GM18517 (cell line): ENCODE measurements around the gene MAST1.

Experiments
- ATAC-seq: cut with Tn5 transposase; IDR thresholded peaks from one replicate; pipeline ENCODE4 v1.9.1; 2021; ENCODE audit warnings: mild to moderate bottlenecking, moderate library complexity; ENCODE audit not compliant: unreplicated experiment

MAST1 gene

GRCh38 chr19:12867120-12868099 is 29.1 kb downstream of the MAST1 start:
- no peak for ATAC-seq

- no peak for ATAC-seq
Measured at GRCh38 chr19:12868540-12869112, 30.3 kb downstream of the MAST1 start.

DNA sequence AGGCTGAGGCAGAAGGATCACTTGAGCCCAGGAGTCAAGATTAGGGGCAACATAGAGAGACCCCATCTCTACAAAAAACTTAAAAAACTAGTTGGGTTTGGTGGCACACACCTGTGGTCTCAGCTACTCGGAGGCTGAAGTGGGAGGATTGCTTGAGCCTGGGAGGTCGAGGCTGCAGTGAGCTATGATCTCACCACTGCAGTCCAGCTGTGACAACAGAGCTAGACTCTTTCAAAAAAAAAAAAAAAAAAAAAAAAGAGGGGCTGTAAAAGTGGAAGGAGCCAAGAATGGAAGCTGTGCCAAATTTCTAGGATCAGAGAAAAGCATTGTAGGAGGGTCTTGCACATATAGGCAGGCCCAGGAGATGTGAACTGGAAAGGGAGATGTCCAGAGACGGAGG is 33.4 kb downstream of the MAST1 start:
- ATAC-seq = no peak

DNA sequence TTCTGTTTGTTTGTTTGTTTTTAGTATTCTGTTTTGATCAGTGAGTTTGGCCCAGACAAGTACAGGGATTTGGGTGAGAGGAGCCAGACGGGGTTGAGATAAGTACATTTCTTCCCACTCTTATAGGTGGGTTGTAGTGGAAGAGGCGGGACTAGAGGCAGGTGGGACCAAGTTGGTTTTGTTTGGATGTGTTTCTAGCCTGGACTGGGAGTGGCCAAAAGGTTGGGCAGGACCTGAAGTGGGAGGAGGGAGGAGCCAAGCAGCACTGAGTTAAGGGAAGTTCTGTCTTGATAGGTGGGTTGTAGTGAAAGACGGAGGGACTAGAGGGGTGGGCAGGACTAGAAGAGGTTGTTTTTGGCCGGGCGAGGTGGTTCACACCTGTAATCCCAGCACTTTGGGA is 33.9 kb downstream of the MAST1 start:
- ATAC-seq = no peak

DNA sequence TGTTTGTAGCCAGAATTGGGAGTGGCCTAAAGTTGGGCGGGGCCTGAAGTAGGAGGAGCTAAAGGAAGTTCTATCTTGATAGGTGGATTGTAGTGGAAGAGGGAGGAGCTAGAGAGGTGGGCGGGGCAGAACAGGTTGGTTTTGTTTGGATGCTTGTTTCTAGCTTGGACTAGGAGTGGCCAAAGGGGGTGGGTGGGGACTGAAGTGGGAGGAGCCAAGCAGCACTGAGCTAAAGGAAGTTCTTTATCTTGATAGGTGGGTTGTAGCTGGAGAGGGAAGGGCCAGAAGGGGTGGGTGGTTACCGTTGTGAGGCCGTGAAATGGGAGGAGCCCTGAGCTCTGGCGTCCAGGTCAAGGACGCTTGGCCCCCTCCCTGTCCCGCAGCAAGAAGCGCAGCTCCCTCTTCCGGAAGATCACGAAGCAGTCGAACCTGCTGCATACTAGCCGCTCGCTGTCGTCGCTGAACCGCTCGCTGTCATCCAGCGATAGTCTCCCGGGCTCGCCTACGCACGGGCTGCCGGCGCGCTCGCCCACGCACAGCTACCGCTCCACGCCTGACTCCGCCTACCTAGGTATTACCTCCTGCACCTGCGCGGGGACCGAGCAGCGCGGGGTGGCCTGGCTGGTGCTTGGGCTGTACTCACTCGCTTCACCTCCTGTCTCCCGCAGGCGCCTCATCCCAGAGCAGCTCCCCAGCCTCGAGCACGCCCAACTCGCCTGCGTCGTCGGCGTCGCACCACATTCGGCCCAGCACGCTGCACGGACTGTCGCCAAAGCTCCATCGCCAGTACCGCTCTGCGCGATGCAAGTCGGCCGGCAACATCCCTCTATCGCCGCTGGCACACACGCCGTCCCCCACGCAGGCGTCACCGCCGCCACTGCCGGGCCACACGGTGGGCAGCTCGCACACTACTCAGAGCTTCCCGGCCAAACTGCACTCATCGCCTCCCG is 34.9 kb downstream of the MAST1 start:
- ATAC-seq = no peak

- no peak for ATAC-seq
Measured at GRCh38 chr19:12873891-12874745, 35.8 kb downstream of the MAST1 start.

DNA sequence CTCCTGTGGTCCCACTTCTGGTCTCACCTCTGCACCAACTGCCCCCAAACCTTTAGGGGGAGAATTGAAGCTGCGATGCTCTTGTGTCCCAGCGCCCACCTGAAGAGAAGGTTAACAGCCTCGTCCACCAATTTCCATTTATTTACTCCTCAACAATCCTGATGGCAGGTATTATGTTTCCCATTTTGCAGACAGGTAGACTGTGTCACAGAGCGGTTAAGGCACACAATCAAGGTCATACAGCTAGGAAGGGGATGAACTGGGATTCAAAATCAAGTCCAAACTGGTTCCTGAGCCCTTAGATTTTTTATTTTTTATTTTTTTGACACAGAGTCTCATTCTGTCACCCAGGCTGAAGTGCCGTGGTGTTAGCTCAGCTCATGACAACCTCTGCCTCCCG is 36.8 kb downstream of the MAST1 start:
- ATAC-seq = no peak

GRCh38 chr19:12880551-12881171 is 42.3 kb downstream of the MAST1 start:
- no peak for ATAC-seq

GRCh38 chr19:12881172-12881808 is 43.0 kb downstream of the MAST1 start, which contains the start of gene DNASE2:
TSS of gene DNASE2 (minus strand) at chr19:12881449. CDS start at chr19:12881375, 74 bp downstream.
- peak; percentile 63 for ATAC-seq

- no peak for ATAC-seq
Measured at GRCh38 chr19:12882589-12882988, 44.3 kb downstream of the MAST1 start.

DNA sequence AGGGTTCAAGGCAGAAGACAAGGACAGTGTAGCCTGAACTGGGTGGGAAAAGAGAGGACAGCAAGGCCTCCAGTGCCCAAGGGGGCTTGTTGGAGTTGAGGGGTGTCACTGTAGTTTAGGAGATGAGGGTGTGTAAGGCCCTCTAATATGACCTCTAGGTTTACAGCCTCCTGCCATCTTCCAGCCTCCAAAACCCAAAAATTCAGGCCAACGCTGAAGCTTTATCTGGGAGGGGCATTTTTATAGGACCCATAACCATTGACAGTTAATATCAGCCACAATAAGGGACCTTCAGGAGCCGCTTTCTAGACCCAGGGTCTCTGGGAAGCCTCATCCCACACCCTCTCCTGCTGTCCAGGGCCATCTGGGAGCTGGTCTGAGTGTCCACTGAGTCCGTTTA is 45.9 kb downstream of the MAST1 start:
- no peak for ATAC-seq

- no peak for ATAC-seq
Measured at GRCh38 chr19:12884627-12884925, 46.3 kb downstream of the MAST1 start.

DNA sequence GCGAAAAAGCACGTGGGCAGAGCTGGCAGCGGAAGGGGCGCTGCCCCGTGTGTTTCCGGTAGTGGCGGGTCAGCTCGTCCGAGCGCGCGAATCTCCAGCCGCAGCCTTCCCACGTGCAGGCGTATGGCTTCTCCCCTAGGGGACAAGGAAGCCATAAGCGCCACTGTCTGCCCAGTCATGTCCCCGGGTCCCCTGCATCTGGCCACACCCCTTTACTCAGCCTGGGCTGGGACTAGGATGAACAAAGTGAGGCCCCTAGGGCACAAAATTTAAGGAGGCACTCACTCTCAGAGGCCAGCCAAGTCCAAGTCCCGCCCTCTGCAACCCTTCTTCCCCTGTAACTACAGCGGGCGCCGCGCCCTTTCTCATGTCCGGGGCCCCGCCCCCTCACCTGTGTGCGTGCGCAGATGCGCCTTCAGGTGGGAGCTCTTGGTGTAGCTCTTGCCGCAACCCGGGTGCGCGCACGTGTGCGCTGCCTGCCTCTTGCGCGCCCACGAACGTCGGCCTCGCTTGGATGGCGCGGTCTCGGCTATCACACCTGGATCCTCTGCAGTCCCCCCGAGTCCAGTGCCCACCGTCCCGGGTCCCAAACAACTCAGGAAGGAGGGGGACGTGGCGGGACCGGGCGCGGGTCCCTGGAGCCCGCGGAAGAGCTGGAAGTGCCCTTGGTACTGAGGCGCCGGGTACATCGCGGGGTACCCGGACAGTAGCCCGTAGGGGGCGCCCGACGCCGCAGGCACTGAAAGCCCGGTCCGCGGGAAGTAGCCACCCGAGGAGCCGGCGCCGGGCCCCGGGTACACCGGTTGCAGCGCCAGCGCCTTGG is 46.8 kb downstream of the MAST1 start:
- ATAC-seq = no peak

DNA sequence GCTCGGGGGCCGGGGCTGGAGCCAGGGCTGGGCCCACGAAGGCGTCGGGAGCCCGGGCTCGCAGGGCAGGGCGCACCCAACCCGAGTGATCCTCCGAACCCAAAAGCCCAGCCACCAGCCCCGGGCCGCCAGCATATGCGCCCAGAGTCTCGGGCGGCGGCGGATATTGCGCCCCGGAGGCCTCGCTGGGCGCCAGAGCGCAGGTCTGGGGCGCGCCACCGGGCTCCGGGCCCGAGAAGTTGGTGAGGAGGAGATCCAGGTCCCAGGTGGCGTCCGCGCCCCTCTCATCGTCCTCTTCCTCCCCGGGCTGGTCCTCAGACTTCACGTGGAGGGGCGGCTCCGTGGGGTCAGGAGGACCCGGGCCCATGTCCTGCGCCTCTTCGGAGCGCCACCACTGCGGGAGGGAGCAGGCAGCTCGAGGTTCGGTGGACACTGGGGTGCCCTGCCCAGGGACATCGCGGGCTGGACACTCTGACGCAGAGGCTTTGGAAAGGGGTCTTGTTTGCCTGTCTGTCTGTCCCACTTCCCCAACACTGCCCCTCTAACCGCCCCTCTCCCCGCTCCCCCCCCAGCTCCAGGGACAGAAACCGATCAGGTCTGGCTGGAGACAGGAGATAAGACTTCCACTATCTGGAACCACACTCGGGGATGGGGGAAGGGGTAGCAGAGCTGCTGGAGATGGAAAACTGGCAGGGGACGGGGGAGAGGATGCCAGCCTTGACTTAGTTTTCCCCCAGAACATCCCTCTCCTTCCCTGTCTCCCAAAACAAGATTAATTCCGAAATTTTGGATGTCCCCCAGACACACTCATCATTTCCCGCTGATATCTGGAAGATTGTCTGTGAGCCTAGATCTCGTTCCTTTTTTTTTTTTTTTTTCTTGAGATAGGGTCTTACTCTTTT is 47.7 kb downstream of the MAST1 start:
- ATAC-seq = no peak

GRCh38 chr19:12886651-12886968 is 48.3 kb downstream of the MAST1 start:
- ATAC-seq = no peak

GRCh38 chr19:12886969-12887747 is 48.8 kb downstream of the MAST1 start, which contains the start of gene KLF1:
TSS of gene KLF1 (minus strand) at chr19:12887201. CDS start at chr19:12887140, 61 bp downstream.
- ATAC-seq = no peak
